Measurements from ENCODE around the gene HDAC11. TPM values are rescaled to one million over a fixed set of nuclear protein-coding genes. Genes with fewer than 3 reads are reported as not detected.

HDAC11 gene
- total and polyA plus RNA-seq, 9 of the 15 experiments (the other 6 are each of a cell fraction or from before 2014, with no cell fraction given), result 0.60 to 6.0 (median 4.5) TPM

- no peak for TF ChIP-seq IRF2 (CRISPR knock-in tag; IDR thresholded peaks at IDR 0.05)
- peak; percentile 56 for TF ChIP-seq KLF16 (IDR thresholded peaks at IDR 0.05)
- TF ChIP-seq SMC3 (conservative IDR thresholded peaks at IDR 0.05; ENCODE audit: insufficient read depth, low read depth, low read length), result peak; percentile 33; the same call in 1 of the 2 replicates
- TF ChIP-seq, protein P1, sequence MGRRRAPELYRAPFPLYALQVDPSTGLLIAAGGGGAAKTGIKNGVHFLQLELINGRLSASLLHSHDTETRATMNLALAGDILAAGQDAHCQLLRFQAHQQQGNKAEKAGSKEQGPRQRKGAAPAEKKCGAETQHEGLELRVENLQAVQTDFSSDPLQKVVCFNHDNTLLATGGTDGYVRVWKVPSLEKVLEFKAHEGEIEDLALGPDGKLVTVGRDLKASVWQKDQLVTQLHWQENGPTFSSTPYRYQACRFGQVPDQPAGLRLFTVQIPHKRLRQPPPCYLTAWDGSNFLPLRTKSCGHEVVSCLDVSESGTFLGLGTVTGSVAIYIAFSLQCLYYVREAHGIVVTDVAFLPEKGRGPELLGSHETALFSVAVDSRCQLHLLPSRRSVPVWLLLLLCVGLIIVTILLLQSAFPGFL (CRISPR knock-in tag; IDR thresholded peaks at IDR 0.05), result no peak
- TF ChIP-seq U2AF2 (optimal IDR thresholded peaks at IDR 0.05; ENCODE audit: low read depth, low read length), result no peak
- peak; percentile 20 for TF ChIP-seq POLR3A (IDR thresholded peaks at IDR 0.05; ENCODE audit: borderline replicate concordance, extremely low read depth, insufficient read depth, insufficient read length)
- TF ChIP-seq, protein P2, sequence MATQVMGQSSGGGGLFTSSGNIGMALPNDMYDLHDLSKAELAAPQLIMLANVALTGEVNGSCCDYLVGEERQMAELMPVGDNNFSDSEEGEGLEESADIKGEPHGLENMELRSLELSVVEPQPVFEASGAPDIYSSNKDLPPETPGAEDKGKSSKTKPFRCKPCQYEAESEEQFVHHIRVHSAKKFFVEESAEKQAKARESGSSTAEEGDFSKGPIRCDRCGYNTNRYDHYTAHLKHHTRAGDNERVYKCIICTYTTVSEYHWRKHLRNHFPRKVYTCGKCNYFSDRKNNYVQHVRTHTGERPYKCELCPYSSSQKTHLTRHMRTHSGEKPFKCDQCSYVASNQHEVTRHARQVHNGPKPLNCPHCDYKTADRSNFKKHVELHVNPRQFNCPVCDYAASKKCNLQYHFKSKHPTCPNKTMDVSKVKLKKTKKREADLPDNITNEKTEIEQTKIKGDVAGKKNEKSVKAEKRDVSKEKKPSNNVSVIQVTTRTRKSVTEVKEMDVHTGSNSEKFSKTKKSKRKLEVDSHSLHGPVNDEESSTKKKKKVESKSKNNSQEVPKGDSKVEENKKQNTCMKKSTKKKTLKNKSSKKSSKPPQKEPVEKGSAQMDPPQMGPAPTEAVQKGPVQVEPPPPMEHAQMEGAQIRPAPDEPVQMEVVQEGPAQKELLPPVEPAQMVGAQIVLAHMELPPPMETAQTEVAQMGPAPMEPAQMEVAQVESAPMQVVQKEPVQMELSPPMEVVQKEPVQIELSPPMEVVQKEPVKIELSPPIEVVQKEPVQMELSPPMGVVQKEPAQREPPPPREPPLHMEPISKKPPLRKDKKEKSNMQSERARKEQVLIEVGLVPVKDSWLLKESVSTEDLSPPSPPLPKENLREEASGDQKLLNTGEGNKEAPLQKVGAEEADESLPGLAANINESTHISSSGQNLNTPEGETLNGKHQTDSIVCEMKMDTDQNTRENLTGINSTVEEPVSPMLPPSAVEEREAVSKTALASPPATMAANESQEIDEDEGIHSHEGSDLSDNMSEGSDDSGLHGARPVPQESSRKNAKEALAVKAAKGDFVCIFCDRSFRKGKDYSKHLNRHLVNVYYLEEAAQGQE (IDR thresholded peaks at IDR 0.05; ENCODE audit: borderline replicate concordance), result peak; percentile 79; the same call in 1 of the 2 replicates
- TF ChIP-seq, protein P2 (CRISPR knock-in tag; IDR thresholded peaks at IDR 0.05; ENCODE audit: low read depth), result no peak
- TF ChIP-seq, protein P3, sequence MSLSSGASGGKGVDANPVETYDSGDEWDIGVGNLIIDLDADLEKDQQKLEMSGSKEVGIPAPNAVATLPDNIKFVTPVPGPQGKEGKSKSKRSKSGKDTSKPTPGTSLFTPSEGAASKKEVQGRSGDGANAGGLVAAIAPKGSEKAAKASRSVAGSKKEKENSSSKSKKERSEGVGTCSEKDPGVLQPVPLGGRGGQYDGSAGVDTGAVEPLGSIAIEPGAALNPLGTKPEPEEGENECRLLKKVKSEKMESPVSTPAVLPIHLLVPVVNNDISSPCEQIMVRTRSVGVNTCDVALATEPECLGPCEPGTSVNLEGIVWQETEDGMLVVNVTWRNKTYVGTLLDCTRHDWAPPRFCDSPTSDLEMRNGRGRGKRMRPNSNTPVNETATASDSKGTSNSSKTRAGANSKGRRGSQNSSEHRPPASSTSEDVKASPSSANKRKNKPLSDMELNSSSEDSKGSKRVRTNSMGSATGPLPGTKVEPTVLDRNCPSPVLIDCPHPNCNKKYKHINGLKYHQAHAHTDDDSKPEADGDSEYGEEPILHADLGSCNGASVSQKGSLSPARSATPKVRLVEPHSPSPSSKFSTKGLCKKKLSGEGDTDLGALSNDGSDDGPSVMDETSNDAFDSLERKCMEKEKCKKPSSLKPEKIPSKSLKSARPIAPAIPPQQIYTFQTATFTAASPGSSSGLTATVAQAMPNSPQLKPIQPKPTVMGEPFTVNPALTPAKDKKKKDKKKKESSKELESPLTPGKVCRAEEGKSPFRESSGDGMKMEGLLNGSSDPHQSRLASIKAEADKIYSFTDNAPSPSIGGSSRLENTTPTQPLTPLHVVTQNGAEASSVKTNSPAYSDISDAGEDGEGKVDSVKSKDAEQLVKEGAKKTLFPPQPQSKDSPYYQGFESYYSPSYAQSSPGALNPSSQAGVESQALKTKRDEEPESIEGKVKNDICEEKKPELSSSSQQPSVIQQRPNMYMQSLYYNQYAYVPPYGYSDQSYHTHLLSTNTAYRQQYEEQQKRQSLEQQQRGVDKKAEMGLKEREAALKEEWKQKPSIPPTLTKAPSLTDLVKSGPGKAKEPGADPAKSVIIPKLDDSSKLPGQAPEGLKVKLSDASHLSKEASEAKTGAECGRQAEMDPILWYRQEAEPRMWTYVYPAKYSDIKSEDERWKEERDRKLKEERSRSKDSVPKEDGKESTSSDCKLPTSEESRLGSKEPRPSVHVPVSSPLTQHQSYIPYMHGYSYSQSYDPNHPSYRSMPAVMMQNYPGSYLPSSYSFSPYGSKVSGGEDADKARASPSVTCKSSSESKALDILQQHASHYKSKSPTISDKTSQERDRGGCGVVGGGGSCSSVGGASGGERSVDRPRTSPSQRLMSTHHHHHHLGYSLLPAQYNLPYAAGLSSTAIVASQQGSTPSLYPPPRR (CRISPR knock-in tag; IDR thresholded peaks at IDR 0.05; ENCODE audit: borderline replicate concordance), result no peak
- no peak for TF ChIP-seq ZNF696 (CRISPR knock-in tag; conservative IDR thresholded peaks at IDR 0.05)
Measured at GRCh38 chr3:13452490-13453335, 27.4 kb upstream of the HDAC11 start (continued).

Measured in K562 (cell line).